IMR-90 (cell line): ENCODE data around the gene FAM131C. TPM values are rescaled to one million over a fixed set of nuclear protein-coding genes. Genes with fewer than 3 reads are reported as not detected.

Experiments used
- ATAC-seq: fragments of 200-7000 bp; cut with Tn5 transposase; 2 replicates; pipeline ENCODE4 v1.9.1; 2020; ENCODE audit warnings: low read depth, mild to moderate bottlenecking, moderate library complexity
- BruUV-seq: library from RNA; stranded (reverse); fragments of 400-500 nt; replicated peaks from 2 replicates; lab custom pipeline; 2021; lab: Mats Ljungman, UMichigan
- CTCF ChIA-PET: fragments of 300-600 bp; formaldehyde crosslinking; extraction: SDS; loops from one replicate; lab custom pipeline; 2021; ENCODE audit warnings: antibody characterized with exemption; lab: Yijun Ruan, JAX
- POLR2A ChIA-PET: fragments of 300-600 bp; sonication (Branson Sonifier 250); formaldehyde crosslinking; loops from one replicate; lab custom pipeline; 2022; ENCODE audit warnings: antibody characterized with exemption; ENCODE audit not compliant: unreplicated experiment; lab: Charles Lee
- DNase-seq: peaks from one replicate; pipeline ENCODE4 v3.0.0; 2013
- H2AFZ ChIP-seq: replicated peaks from 2 replicates; pipeline ENCODE3; 2013; ENCODE audit warnings: low read length, mild to moderate bottlenecking; ENCODE audit not compliant: poor library complexity
- H2AK5ac ChIP-seq: 2 replicates; pipeline ENCODE4 v1.6.1; 2013; ENCODE audit warnings: low read depth, low read length, inconsistent platforms
- H2AK9ac ChIP-seq: replicated peaks from 2 replicates; pipeline ENCODE3; 2013; ENCODE audit warnings: mild to moderate bottlenecking, low read depth, low read length, moderate library complexity; ENCODE audit not compliant: poor library complexity
- H2BK120ac ChIP-seq: 2 replicates; pipeline ENCODE4 v1.6.1; 2013; ENCODE audit warnings: low read depth, low read length, inconsistent platforms
- H2BK15ac ChIP-seq: 3 replicates; pipeline ENCODE4 v1.6.1; 2013; ENCODE audit warnings: low read depth, low read length, inconsistent platforms
- H2BK20ac ChIP-seq: 2 replicates; pipeline ENCODE4 v1.6.1; 2013; ENCODE audit warnings: low read depth, mild to moderate bottlenecking, inconsistent platforms, low read length, moderate library complexity
- H2BK5ac ChIP-seq: 2 replicates; pipeline ENCODE4 v1.6.1; 2013; ENCODE audit warnings: mild to moderate bottlenecking, low read depth, low read length, inconsistent platforms; ENCODE audit not compliant: poor library complexity, severe bottlenecking
- H3K14ac ChIP-seq: replicated peaks from 2 replicates; pipeline ENCODE4 v1.6.1; 2013; ENCODE audit warnings: low read depth, low read length, inconsistent platforms
- H3K18ac ChIP-seq: 2 replicates; pipeline ENCODE4 v1.6.1; 2013; ENCODE audit warnings: low read depth, low read length, control low read depth
- H3K23ac ChIP-seq: 2 replicates; pipeline ENCODE4 v1.6.1; 2013; ENCODE audit warnings: low read depth, low read length, inconsistent platforms
- H3K27ac ChIP-seq: 2 replicates; pipeline ENCODE4 v1.5.1; 2013; ENCODE audit warnings: mild to moderate bottlenecking, control low read depth, low read length; ENCODE audit not compliant: insufficient read depth
- H3K27me3 ChIP-seq: 2 replicates; pipeline ENCODE4 v1.6.1; 2013; ENCODE audit warnings: low read length; ENCODE audit not compliant: control insufficient read depth, insufficient read depth
- H3K36me3 ChIP-seq: 2 replicates; pipeline ENCODE4 v1.6.1; 2013; ENCODE audit warnings: low read length, mixed read lengths; ENCODE audit not compliant: control insufficient read depth, insufficient read depth
- H3K4ac ChIP-seq: 2 replicates; pipeline ENCODE4 v1.6.1; 2013; ENCODE audit warnings: low read depth, low read length, inconsistent platforms
- H3K4me1 ChIP-seq: 2 replicates; pipeline ENCODE4 v1.6.1; 2013; ENCODE audit warnings: low read length, mixed read lengths; ENCODE audit not compliant: control insufficient read depth, insufficient read depth
- H3K4me2 ChIP-seq: 2 replicates; pipeline ENCODE4 v1.6.1; 2013; ENCODE audit warnings: low read depth, mild to moderate bottlenecking, control low read depth, low read length, moderate library complexity
- H3K4me3 ChIP-seq: 2 replicates; pipeline ENCODE4 v1.5.1; 2013; ENCODE audit warnings: low read depth, mild to moderate bottlenecking, control low read depth, low read length, moderate library complexity; ENCODE audit not compliant: insufficient read depth
- H3K56ac ChIP-seq: 2 replicates; pipeline ENCODE4 v1.6.1; 2013; ENCODE audit warnings: low read length, inconsistent platforms; ENCODE audit not compliant: insufficient read depth; ENCODE audit errors: extremely low read depth
- H3K79me1 ChIP-seq, 2 experiments: 2 replicates each; pipeline ENCODE4 v1.6.1; 2013; ENCODE audit warnings: low read length in 2 of 2, inconsistent platforms in 1 of 2, low read depth in 1 of 2
- H3K9ac ChIP-seq: 2 replicates; pipeline ENCODE4 v1.6.1; 2013; ENCODE audit warnings: low read depth, low read length, control low read depth
- H3K9me1 ChIP-seq: 2 replicates; pipeline ENCODE4 v1.6.1; 2013; ENCODE audit warnings: low read length, inconsistent platforms; ENCODE audit not compliant: insufficient read depth
- H3K9me3 ChIP-seq: 2 replicates; pipeline ENCODE4 v1.6.1; 2013; ENCODE audit warnings: low read length; ENCODE audit not compliant: control insufficient read depth, insufficient read depth
- H4K20me1 ChIP-seq: 2 replicates; pipeline ENCODE4 v1.6.1; 2013; ENCODE audit warnings: low read length, inconsistent platforms; ENCODE audit not compliant: insufficient read depth
- H4K5ac ChIP-seq: 2 replicates; pipeline ENCODE4 v1.6.1; 2013; ENCODE audit warnings: mild to moderate bottlenecking, low read depth, low read length, control low read depth
- H4K8ac ChIP-seq, 2 experiments: 2 replicates each; pipeline ENCODE4 v1.6.1; 2013; ENCODE audit warnings: low read depth in 2 of 2, low read length in 2 of 2, control low read depth in 1 of 2, inconsistent platforms in 1 of 2
- H4K91ac ChIP-seq: 2 replicates; pipeline ENCODE4 v1.6.1; 2013; ENCODE audit warnings: low read depth, low read length, inconsistent platforms; ENCODE audit not compliant: insufficient read depth
- NFE2L2 ChIP-seq: fragments of 150-350 bp; IDR thresholded peaks from 2 replicates; pipeline ENCODE4 v1.6.1; 2016; ENCODE audit warnings: low read depth, mild to moderate bottlenecking, low read length
- USF2 ChIP-seq: fragments of 150-350 bp; IDR thresholded peaks from 2 replicates; pipeline ENCODE4 v1.6.1; 2017; ENCODE audit warnings: mild to moderate bottlenecking, antibody characterized with exemption, low read length, low read depth
- WGBS, 2 experiments: methylation state at CpG; one replicate each; pipeline versions ENCODE4 v1.1.5 to v1.1.7; 2013; ENCODE audit warnings: missing lambda C conversion rate in 2 of 2; ENCODE audit not compliant: insufficient read length in 1 of 2; ENCODE audit errors: extremely low coverage in 2 of 2; 5-methylcytosine and 5-hydroxymethylcytosine counted together
- dilution Hi-C: fragments of 300-500 bp; cut with HindIII; formaldehyde crosslinking; loops from one replicate; pipeline ENCODE4 v1.14.3; 2018; ENCODE audit warnings: low sequenced_read_pairs; ENCODE audit not compliant: unreplicated experiment
- in situ Hi-C: fragments of 300-500 bp; cut with MboI; formaldehyde crosslinking; loops from 3 replicates; pipeline ENCODE4 v1.14.3; 2019; ENCODE audit warnings: low sequenced_read_pairs, inconsistent platforms, mixed read lengths
- intact Hi-C: fragments of 100-400 bp; cut with micrococcal nuclease; formaldehyde crosslinking; loops from 2 replicates; pipeline ENCODE4 v1.10.0; 2022
- polyA plus RNA-seq, 3 experiments: library from polyadenylated mRNA; depleted of rRNA; stranded (reverse); fragments of >200 nt; gene quantifications; 2 replicates each; pipeline ENCODE4 v1.2.3, GENCODE V29; 2012; ENCODE audit warnings: low replicate concordance in 1 of 3
- total RNA-seq: library from RNA; depleted of rRNA; stranded (reverse); fragments of >200 nt; gene quantifications from 2 replicates; pipeline ENCODE4 v1.2.3, GENCODE V29; 2012

Gene FAM131C
- total and polyA plus RNA-seq, 2 of the 4 experiments (the other 2 are of a cell fraction) = 0.18 to 1.0 TPM

GRCh38 chr1:16067127-16067768, 6.2 kb downstream of the FAM131C start:
- Histone ChIP-seq H3K56ac (no peak overlapping the region), H4K8ac (no peak overlapping the region), H3K27ac (no peak overlapping the region), H3K9me1 (no peaks in the 10 kb centered on the region), H3K4ac (no peak overlapping the region), H3K4me2 (no peak overlapping the region), H3K23ac (no peak overlapping the region), H3K27me3 (peaks cover 35% of the 10 kb centered on the region), H4K5ac (no peak overlapping the region), H2BK5ac (no peak overlapping the region), H3K4me3 (no peak overlapping the region), H3K18ac (no peak overlapping the region), H4K20me1 (no peaks in the 10 kb centered on the region; the same call in 1 of the 2 replicates), H3K9ac (no peak overlapping the region), H3K79me1 (no peaks in the 10 kb centered on the region), H3K9me3 (no peaks in the 10 kb centered on the region), H2BK120ac (no peak overlapping the region), H3K36me3 (no peaks in the 10 kb centered on the region), H3K14ac (no peak overlapping the region), H4K91ac (no peak overlapping the region), H2AK5ac (no peak overlapping the region), H2AFZ (no peak overlapping the region), H2BK15ac (no peak overlapping the region), H2BK20ac (no peak overlapping the region), H3K4me1 (peaks cover 4% of the 10 kb centered on the region; the same call in 1 of the 2 replicates), H2AK9ac (peak overlapping the region; percentile 28)
- CTCF ChIA-PET = interaction anchor here (1.1 kb wide), 1 partner anchor 16 kb away, joined by 3 read pairs; no protein-coding TSS in a partner anchor
- no TSS peak for BruUV-seq
- peak; percentile 6 for DNase-seq
- TF ChIP-seq USF2 = peak; percentile 20; the same call in 1 of the 2 replicates
- TF ChIP-seq NFE2L2 = no peak
- dilution Hi-C loops = no loop called here
- POLR2A ChIA-PET = no interaction called here
- WGBS, 2 experiments = no CpG with 5 or more reads among the region's 6 CpGs
- in situ Hi-C loops = no loop called here
- ATAC-seq = no peak
- intact Hi-C loops = no loop called here
